Measurements from ENCODE around the gene RNASE11.

DNA sequence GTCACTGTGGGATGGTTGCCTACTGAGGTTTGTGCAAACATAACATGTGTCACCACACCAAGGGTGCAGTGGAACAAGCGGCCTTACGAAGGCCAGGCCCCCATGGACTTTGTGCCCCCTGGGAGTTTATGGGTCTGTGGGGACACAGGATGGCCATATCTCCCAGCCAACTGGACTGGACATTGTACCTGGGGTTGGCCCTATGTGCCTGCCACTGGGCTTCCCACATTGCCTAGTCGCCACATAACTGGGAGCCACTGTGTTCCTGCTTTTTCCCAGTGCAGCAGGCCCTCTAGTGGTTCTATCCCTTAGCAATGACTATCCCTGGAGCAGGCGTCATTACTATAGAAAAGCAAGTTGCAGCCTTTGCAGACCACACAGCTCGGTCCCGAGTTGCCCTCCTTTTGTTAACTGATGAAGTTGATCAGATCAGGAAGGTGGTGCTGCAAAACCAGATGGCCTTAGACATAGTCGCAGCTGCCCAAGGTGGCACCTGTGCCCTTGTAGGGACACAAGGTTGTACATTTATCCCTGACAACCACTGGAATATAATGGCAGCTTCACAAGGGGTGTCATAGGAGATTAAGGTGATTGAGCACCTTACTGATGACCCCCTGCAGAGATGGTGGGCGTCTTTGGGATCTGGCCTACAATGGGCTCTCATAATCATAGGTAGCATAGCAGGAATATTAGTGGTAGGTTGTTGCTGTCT lies 18.5 kb upstream of the RNASE11 start:
- TF ChIP-seq POLR2A (IDR thresholded peaks at IDR 0.05): no peak
- TF ChIP-seq, protein P1, sequence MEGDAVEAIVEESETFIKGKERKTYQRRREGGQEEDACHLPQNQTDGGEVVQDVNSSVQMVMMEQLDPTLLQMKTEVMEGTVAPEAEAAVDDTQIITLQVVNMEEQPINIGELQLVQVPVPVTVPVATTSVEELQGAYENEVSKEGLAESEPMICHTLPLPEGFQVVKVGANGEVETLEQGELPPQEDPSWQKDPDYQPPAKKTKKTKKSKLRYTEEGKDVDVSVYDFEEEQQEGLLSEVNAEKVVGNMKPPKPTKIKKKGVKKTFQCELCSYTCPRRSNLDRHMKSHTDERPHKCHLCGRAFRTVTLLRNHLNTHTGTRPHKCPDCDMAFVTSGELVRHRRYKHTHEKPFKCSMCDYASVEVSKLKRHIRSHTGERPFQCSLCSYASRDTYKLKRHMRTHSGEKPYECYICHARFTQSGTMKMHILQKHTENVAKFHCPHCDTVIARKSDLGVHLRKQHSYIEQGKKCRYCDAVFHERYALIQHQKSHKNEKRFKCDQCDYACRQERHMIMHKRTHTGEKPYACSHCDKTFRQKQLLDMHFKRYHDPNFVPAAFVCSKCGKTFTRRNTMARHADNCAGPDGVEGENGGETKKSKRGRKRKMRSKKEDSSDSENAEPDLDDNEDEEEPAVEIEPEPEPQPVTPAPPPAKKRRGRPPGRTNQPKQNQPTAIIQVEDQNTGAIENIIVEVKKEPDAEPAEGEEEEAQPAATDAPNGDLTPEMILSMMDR (IDR thresholded peaks at IDR 0.05): peak in 2 of 3 experiments; percentile 35 to 49
